Measurements from ENCODE around the gene KRT40. TPM values are rescaled to one million over a fixed set of nuclear protein-coding genes. Genes with fewer than 3 reads are reported as not detected.
"Not testable (repeated sequence)": the region's sequence is repeated elsewhere in the genome, so short reads cannot be mapped to it uniquely, and the experiment has no call there.

KRT40 gene
- total and polyA plus RNA-seq, 9 donors: not detected

GRCh38 chr17:41003926-41004325 lies 19.8 kb upstream of the KRT40 start:
- TF ChIP-seq POLR2A (IDR thresholded peaks at IDR 0.05): no peak
- no peak for TF ChIP-seq EP300 (IDR thresholded peaks at IDR 0.05)
- no peak for TF ChIP-seq CTCF (IDR thresholded peaks at IDR 0.05)
- 49 to 52% (median 50%) methylated on average over 4 of the region's 4 CpGs for WGBS, 3 donors
- Histone ChIP-seq H3K9me3 (no peaks in the 10 kb centered on the region), H3K36me3 (no peaks in the 10 kb centered on the region), H3K27me3 (no peaks in the 10 kb centered on the region), H3K4me1 (ENCODE audit: insufficient read depth) (no peaks in the 10 kb centered on the region), H3K27ac (no peak overlapping the region), H3K4me3 (no peak overlapping the region)
- no peak for DNase-seq
- intact Hi-C loops (cut with DNase I): loop anchor here in 1 of 4 donors (10.0 kb wide), 1 partner anchor 1969 kb away; no protein-coding TSS in a partner anchor

GRCh38 chr17:41002814-41003213 lies 18.7 kb upstream of the KRT40 start:
- Histone ChIP-seq H3K36me3 (no peaks in the 10 kb centered on the region), H3K4me1 (ENCODE audit: insufficient read depth) (no peaks in the 10 kb centered on the region), H3K4me3 (no peak overlapping the region), H3K27me3 (no peaks in the 10 kb centered on the region), H3K9me3 (no peaks in the 10 kb centered on the region), H3K27ac (no peak overlapping the region)
- WGBS, 3 donors: 58 to 61% (median 60%) methylated on average over 5 of the region's 5 CpGs
- intact Hi-C loops (cut with DNase I): loop anchor here in 1 of 4 donors (10.0 kb wide), 1 partner anchor 1968 kb away; no protein-coding TSS in a partner anchor
- DNase-seq: no peak
- no peak for TF ChIP-seq CTCF (IDR thresholded peaks at IDR 0.05)
- no peak for TF ChIP-seq POLR2A (IDR thresholded peaks at IDR 0.05)
- no peak for TF ChIP-seq EP300 (IDR thresholded peaks at IDR 0.05)

GRCh38 chr17:41001795-41002194 lies 17.7 kb upstream of the KRT40 start:
- Histone ChIP-seq H3K36me3 (no peaks in the 10 kb centered on the region), H3K27me3 (no peaks in the 10 kb centered on the region), H3K27ac (no peak overlapping the region), H3K4me3 (no peak overlapping the region), H3K9me3 (no peaks in the 10 kb centered on the region), H3K4me1 (ENCODE audit: insufficient read depth) (no peaks in the 10 kb centered on the region)
- 85 to 91% (median 86%) methylated on average over 4 of the region's 4 CpGs for WGBS, 3 donors
- no peak for DNase-seq
- intact Hi-C loops (cut with DNase I): loop anchor here in 1 of 4 donors (10.0 kb wide), 1 partner anchor 1967 kb away; no protein-coding TSS in a partner anchor
- TF ChIP-seq CTCF (IDR thresholded peaks at IDR 0.05): no peak
- TF ChIP-seq POLR2A (IDR thresholded peaks at IDR 0.05): no peak
- TF ChIP-seq EP300 (IDR thresholded peaks at IDR 0.05): no peak

- H3K4me3 ChIP-seq; H3K4me1 ChIP-seq (ENCODE audit: insufficient read depth); intact Hi-C loops (cut with DNase I); H3K9me3 ChIP-seq; H3K27ac ChIP-seq; H3K27me3 ChIP-seq; DNase-seq; H3K36me3 ChIP-seq: not testable (repeated sequence)
- 94 to 97% (median 95%) methylated on average over 6 of the region's 6 CpGs for WGBS, 3 donors
Observed at GRCh38 chr17:40999563-40999962, 15.4 kb upstream of the KRT40 start, which contains the start of gene KRTAP3-2. Gene KRTAP3-2, minus strand, starts transcription at chr17:40999906. Its CDS starts 53 bp downstream, at chr17:40999853.

GRCh38 chr17:40997361-40997760 lies 13.2 kb upstream of the KRT40 start:
- TF ChIP-seq EP300 (IDR thresholded peaks at IDR 0.05) (no peak), CTCF (IDR thresholded peaks at IDR 0.05) (no peak), POLR2A (IDR thresholded peaks at IDR 0.05) (no peak)
- Histone ChIP-seq H3K27ac (no peak overlapping the region), H3K4me1 (ENCODE audit: insufficient read depth) (no peaks in the 10 kb centered on the region), H3K36me3 (no peaks in the 10 kb centered on the region), H3K4me3 (no peak overlapping the region), H3K9me3 (no peaks in the 10 kb centered on the region), H3K27me3 (no peaks in the 10 kb centered on the region)
- WGBS, 3 donors: 31 to 47% (median 43%) methylated on average over 2 of the region's 2 CpGs
- intact Hi-C loops (cut with DNase I): no loop called here
- no peak for DNase-seq
